HG03280 (cell line): Measurements from ENCODE around the gene SBF2.

ENCODE experiments used
- ATAC-seq: cut with Tn5 transposase; IDR thresholded peaks from one replicate; pipeline ENCODE4 v1.9.1; 2021; ENCODE audit warnings: mild to moderate bottlenecking, moderate library complexity; ENCODE audit not compliant: unreplicated experiment

The SBF2 gene

DNA sequence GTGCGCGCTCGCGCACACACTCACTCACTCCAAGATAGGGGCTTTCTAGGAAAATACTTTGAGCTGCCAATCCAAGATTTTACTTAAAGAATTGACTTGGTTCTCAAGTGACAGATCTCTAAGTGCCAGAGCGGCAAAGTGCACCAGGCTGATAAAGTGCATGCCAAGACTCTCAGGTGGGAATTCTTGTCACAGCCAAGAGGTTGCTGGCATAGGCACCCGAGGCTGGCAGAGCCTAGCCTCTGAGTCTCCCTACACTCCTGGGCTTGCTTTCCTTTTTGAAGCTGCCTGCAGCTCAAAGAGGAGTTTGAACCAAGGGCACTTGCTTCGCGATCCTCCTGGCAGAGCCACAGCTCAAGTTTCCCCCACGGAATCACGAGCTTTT is 8.3 kb upstream of the SBF2 start:
- ATAC-seq, result no peak

DNA sequence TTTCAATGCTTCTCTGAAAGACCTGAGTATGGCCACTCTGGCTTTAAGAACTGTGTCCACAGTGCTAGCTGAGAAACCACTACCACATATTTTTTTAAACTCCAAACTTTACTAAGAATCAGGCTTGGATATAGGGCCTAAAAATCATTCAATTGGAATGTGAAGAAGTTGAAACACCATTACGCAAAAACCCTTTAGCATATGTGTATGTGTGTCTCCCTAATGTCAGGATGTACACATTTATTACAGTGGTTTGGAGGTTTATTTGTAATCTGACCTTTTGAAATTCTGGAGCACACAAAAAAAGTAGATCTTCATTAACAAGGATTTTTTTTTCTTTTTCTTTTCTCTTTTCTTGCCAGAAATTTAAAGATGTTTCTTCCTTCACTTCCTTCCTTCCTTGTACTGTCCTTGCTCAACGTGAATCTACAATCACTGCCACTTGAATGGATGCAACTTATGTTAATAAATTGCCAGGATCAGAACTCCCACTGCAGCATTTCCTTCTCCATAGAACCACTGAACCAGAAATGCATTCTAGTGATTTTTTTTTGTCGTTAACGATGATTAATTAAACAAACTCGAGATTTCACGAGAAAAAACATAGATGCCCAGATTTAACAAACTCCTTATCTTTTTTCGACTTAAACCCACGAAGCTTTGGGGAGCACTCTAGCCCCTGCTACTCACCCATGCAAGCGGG is 7.8 kb upstream of the SBF2 start:
- ATAC-seq, result no peak

DNA sequence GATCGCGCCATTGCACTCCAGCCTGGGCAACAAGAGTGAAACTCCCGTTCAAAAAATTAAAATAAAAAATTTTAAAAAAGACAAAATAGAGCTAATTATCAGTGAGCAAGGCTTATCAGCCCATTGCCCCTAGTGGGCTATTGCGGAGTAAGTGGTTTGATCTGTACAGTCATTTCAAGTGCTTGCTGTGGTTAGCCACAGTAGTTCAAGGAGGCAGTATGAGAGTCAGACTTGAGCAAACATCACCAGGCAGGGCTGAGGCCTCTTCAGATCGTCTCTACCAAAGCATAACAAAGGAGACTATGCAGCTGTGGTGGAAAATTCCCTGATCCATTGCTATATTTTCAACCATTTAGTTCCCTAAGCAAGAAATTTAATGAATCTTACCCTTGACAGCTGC is 4.3 kb upstream of the SBF2 start:
- ATAC-seq, result peak; percentile 90

DNA sequence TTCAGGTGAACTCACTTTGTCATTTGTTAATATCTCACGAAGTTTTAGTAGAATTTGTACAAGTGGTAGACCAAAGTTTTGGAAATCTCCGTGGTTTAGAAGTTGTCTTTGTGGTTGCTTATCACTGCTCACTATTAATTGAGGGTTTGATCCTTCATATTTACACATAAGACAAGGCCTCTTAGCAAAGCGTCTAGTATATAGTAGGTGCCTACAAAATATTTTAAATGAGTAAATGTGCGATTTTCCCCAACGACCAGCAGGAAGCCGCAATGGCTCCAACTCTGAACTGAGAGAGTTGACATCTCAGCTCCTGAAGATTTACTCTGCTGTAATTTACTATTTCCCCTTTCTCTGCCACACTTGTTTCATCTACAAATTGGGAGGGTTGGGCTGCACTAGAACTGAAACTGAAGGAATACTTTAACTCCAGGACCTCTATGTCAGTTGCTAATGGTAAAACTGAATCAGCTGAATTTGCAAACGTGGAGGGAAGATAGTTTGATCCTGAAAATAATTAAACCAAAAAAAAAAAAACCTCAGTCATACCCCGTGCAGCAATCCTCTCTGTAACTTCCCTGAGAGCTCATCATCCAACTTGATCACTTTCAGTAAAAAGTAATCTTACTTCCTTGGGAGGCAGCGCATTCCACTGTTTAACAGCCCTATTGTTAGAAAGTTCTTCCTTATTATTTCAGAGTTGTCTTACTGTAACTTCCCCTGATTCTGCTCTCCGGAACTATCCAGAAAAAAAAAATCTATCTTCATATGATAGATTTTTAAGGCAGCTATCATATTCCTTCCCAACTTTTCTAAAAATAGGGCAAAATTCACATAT is 1.3 kb upstream of the SBF2 start:
- ATAC-seq, result no peak

DNA sequence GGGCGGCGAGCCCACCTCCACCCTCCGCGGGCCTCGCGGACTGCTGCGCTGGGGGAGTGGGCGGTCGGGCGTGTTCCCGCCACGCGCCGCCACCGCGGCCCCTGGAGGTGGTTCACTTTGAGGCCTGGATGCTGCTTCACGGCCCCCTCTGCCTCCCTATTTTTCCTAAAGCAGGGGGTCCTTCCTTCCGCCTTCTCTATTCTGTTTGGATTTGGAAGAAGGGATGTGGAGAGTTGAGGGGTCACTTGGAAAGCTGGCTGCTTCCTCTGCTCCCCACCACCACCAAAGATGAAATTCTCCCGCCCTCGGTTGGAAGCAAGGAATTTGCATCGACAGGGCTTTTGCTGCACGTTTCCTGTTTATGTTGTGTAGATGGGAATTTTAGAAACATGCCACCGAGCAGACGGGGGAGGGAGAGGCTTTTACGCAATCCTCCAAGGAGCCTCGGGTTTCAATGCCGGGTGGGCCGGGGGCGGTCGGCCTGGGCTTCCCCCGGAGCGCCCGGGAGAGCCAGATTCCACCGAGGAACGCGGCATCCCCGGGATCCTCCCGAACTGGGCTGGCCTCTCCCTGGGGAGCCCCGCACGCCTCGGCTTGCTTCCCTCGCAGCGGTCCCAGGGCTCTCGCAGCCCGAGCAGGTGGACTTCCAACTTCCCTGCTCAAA is 403 bp upstream of the SBF2 start:
- no peak for ATAC-seq

DNA sequence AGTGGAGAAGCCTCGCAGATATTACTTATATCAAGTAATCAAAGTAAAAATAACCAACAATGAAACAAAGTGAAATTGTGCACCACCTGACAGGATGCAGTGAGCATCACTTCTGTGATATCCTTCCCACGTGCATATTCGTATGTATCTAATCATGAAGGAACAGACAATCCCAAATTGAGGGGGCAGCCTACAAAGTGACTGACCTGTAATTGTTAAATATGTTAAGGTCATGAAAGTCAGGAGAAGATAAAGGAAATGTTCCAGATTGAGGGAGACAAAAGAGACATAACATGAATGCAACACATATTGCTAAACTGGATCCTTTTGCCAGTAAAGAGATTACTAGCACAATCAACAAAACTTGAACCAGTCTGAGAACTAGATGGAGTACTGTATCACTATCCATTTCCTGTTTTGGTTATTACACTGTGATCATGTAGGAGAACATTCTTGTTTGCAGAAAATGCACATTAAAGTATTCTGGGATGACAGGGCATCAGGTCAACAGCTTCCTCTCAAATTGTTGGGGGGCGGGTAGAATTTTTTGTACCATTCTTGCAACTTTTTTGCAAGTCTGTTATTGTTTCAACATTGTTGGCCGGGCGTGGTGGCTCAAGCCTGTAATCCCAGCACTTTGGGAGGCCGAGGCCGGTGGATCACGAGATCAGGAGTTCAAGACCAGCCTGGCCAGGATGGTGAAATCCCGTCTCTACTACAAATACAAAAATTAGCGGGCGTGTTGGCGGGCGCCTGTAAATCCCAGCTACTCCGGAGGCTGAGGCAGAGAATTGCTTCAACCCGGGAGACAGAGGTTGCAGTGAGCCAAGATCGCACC is 2.0 kb downstream of the SBF2 start:
- no peak for ATAC-seq

DNA sequence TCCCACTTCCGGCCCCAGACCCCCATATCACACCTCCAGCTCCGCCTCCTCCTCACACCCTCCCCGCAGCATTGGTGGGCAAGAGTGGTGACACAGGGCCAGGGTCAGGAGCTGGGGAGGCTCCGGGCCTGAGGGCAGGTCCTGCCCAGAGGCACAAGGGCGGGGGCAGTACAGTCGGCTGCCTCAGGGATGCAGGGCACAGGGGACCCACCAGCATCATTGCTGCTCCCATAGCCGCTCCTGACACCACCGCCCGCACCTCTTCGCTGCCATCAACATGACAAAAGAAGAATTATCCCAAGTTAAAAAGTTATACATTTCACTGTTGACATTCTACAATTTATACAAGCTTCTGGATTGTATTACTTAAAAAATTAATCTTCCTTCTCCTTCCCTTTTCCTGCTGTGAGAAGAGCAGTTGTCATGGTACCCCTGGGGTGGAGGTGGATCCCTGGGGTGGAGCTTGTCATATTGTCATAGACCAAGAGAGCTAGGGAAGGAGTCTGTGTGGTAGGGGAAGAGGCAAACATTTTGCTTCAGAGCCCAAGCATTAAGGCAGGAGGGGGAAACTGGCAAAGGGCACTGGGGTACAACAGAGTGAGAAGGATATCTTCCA is 4.1 kb downstream of the SBF2 start:
- ATAC-seq, result no peak

DNA sequence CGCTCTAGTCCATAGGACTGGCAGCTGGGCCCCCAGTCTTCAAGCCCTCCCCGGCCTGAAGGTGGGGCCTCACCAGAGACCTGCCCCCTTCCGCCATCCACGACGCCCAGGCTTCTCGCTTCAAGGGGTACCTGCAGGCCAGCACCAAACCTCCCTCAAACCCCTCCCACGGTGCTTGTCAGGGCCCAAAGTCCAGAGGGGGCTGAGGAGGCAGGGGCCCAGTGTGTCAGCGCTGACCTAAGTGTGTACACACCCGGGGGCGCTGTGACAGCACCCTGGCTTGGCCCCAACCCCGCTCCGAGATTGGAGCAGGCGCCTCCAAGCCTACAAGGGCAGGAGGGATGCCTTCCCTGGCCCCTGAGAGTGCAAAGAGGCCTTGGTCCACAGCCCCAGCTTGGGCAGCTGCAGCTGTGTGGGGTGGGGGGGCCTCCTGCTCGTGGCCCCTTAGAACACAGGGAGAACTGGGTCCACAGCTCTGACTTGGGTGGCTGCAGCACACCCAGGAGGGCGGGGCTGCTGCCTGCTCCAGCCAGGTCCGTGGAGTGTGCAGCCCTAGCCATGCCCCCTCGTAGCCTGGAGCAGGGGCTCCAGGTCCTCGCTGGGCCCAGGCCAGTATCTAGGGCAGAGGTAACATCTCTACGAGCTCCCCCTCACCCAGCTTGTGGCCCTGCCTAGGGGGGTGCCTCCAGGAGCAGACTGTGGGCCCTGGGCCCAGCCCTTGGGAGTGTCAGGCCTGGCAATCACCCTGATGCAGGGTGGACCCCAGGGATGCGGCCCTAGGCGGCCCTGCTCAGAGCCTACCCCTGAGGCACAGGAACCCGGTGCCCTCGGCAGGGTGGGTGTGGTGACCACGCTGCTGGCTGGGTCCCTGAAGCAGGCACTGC is 4.9 kb downstream of the SBF2 start:
- ATAC-seq, result no peak

DNA sequence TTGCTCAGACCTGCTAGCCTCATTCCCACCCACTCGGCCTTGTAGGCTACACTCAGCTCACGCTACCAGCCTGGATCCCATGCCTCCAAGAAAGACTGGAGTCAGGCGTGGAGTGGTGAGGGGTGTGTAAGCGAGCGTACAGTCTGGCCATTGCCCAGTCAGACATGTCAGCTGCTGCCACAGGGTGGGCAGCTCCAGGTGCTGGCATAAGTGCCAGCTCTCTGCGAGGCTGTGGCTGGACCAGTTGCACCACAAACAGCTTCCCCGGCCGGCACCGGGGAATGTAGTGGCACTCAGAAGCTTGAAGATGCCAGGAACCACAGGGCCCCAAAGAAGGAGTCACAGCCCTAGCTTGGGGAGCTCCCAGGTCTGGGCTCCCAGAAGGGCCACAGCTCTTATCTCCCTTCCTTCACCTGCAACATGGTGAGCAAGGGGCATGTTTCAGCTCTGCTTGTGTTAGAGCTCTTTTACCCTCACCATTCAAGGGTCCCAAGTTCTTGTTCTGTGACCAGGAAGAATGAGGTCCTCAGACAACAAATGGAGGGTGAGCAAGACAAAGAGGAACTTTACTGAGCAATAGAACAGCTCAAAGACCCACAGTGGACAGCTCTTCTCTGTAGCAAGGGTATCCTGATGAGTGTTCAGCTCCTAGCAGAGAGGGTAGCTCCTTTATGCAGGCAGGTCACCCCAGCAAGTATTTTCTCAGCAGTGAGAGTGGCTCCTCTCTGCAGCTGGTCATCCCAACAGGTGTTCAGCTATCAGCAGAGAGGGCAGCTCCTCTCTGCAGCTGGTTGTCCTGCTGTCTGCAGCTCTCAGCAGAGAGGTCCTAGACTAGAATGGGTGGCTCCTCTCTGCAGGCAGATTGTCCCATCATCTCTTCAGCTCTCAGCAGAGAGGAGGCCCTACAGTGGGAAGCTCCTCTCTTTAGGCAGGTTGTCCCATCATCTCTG is 6.0 kb downstream of the SBF2 start:
- ATAC-seq, result no peak

DNA sequence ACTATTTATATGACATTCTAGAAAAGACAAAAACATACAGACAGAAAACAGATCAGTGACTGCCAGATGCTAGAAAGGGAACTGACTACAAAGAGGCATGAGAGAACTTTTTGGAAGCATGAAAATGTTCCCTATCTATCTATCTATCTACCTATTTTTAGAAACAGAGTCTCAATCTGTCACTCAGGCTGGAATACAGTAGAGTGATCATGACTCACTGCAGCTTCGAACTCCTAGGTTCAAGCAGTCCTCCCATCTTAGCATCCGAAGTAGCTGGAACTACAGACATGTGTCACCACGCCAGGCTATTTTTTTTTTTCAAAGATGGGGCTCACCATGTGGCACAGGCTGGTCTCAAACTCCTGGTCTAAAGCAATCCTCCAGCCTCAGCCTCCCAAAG is 6.9 kb downstream of the SBF2 start:
- no peak for ATAC-seq

DNA sequence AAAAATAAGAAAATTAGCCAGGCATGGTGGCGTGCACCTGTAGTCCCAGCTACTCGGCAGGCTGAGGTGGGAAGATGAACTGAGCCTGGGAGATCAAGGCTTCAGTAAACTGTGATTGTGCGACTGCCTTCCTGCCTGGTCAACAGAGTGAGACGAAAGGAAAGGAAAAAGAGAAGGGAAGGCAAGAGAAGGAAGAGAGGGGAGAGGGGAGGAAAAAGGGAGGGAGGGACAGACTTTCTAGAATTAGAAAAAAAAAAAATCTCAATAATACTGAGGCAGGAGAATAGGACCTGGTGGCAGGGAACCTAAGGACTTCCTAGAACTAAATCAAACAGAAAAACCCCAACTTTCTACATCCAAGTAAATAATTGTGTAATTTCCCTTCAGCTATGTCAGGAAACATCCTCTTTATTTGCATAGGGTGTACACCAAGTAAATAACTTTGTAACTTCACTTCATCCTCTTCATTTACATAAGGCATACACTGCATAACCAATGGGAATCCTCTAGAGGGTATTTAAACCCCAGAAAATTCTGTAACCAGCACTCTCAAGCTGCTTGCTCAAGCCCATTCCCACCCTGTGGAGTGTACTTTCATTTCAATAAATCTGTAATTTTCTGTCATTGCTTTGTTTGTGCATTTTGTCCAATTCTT is 8.7 kb downstream of the SBF2 start:
- ATAC-seq, result no peak

DNA sequence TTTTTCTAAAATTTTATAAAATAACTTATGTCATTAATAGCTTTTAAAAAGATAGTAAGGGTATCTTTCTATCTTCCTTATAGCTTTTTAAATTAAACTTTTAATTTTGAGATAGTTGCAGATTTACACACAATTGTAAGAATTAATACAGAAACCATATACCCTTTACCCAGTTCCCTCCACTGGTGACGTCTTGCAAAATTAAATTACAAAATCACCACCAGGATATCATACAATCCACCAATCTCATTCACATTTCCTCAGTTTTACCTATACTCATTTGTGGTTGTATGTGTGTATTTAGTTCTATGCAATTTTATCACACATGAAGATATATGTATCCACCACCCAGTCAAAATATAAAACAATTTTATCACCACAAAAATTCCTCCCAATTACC is 10.0 kb downstream of the SBF2 start:
- ATAC-seq, result no peak

DNA sequence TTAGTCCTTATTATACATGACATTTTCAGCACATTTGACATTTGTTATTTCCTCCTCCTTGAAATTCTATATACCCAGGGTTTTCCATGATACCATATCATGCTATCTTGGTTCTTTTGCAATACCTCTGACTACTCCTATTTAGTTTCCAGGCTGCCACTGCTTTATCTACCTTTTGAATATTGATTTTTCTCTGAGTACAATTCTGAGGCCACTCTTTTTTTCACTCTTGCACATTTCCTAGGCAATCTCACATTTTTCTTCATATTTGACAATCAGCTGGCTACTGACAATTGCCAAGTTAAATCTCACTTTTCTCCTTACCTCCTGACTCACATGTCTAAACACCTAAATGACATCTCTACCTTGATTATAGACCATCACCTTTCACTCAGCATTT is 11.9 kb downstream of the SBF2 start:
- ATAC-seq, result no peak

DNA sequence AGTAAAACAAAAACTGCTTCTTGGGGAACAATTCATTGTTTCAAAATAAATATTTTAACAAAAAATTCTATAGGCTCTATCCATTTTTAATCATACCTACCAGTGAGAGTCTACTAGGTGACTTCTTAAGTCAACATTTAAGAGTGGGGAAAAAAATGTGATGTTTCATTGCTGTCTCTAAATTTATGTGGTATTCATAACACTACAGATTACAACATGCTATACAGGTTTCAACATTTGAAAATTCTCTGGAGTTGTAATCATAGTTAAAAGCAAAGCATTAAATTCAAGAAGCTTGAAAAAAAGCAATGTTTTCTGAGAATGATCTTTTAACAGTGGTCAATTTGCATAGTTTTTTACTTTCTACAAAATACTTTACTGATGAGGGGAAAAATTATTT is 18.3 kb downstream of the SBF2 start:
- no peak for ATAC-seq

DNA sequence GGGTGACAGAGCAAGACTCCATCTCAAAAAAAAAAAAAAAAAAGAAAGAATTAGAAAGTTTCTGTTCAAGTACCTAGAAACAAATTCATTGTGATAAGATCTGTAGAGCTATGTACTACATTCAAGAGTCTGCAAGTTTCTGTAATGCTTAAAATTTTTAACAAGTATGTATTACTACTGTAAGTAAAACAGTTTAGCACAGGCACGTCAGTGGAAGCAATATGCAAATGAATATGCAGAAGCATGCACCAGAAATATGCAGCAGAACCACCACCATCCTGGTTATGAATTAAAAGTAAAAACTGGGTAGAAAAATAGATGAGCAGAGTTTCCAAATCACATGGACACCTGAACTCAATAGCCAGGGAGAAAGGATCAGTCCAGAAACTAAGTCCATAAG is 19.3 kb downstream of the SBF2 start:
- no peak for ATAC-seq

DNA sequence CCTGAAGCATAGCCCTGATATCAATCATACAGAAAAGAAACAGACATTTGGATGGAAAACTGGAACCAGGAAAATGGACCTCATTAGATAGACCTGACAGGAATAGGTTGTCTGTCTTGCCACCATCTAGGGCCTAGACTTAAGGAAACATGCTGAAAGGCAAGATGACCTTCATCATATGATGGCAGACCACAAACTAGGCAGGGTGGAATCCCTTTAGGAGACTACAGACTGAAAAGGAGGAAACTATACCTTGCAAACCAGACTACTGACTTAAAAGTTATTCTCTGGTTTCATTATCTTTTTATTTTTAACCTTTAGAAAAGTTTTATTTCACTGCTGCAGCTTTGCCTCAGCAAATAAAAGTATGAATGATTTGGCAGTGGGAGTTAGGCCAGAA is 20.3 kb downstream of the SBF2 start:
- ATAC-seq, result no peak

DNA sequence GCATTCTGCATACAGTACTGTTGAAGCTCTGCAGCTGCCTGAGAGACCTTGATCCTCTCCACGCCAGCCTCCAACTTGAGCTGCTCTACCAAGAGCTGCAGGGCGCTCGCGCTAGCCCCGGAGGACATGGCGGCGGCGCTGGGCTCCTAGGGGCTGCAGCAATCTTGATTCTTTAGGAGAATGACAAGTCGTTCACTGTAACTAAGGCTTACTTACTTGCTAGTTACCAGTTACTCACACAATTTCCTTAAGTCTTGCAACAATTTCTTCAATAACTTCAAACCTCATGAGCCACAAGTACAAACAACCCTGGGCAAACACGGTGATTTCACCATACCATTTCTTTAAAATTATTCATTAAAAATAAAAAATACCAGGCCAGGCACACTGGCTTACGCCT is 21.9 kb downstream of the SBF2 start:
- no peak for ATAC-seq
